LNCaP clone FGC (cell line): ENCODE results near the gene PTGDS.

Experiments used
- DNase-seq: peaks from one replicate; pipeline ENCODE4 v3.0.0-alpha.2; 2011; ENCODE audit warnings: low read depth
- H3K4me3 ChIP-seq: 2 replicates; pipeline ENCODE4 v1.5.1; 2011; ENCODE audit warnings: mild to moderate bottlenecking, low read depth, low read length, control low read depth
- TF ChIP-seq, protein P1 (sequence below): IDR thresholded peaks from 2 replicates; pipeline ENCODE4 v1.5.1; 2012; ENCODE audit warnings: mild to moderate bottlenecking; ENCODE audit not compliant: control insufficient read depth, insufficient read depth; ENCODE audit errors: extremely low read depth

The PTGDS gene

DNA sequence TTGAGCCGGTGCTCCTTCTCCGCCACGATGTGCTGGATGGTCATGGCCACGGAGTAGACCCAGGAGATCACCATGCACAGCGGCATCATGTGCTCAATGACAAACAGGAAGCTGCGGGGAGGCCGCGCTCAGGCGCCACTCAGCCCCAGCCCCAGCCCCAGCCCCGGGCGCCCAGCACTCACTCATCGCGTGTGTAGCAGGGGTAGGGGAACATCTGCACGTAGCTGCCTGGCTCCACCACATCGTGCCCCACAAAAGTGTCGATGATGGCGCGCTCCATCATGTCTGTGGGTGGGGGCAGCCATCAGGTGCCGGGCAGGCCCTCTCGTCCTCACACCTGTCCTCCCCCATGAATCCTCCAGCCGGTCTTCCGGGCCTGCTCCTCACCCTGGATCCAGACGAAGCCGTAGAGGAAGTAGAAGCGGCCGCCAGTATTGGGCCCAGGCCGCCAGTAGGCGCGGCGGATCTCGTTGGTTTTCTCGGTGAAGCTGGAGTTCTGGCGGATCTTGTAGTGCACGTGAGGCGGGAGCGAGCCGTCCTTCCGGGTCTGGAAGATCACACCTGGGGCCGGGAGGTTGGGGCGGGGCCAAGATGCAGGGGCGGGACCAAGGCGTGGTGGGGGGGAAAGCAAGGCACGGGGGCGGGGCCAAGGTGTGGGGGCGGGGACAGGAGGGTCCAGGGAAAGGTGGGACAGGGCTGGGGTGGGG is 40.6 kb downstream of the PTGDS start:
- H3K4me3 ChIP-seq = no peak overlapping the region
- no peak for DNase-seq
- TF ChIP-seq, protein P1, sequence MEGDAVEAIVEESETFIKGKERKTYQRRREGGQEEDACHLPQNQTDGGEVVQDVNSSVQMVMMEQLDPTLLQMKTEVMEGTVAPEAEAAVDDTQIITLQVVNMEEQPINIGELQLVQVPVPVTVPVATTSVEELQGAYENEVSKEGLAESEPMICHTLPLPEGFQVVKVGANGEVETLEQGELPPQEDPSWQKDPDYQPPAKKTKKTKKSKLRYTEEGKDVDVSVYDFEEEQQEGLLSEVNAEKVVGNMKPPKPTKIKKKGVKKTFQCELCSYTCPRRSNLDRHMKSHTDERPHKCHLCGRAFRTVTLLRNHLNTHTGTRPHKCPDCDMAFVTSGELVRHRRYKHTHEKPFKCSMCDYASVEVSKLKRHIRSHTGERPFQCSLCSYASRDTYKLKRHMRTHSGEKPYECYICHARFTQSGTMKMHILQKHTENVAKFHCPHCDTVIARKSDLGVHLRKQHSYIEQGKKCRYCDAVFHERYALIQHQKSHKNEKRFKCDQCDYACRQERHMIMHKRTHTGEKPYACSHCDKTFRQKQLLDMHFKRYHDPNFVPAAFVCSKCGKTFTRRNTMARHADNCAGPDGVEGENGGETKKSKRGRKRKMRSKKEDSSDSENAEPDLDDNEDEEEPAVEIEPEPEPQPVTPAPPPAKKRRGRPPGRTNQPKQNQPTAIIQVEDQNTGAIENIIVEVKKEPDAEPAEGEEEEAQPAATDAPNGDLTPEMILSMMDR = no peak

DNA sequence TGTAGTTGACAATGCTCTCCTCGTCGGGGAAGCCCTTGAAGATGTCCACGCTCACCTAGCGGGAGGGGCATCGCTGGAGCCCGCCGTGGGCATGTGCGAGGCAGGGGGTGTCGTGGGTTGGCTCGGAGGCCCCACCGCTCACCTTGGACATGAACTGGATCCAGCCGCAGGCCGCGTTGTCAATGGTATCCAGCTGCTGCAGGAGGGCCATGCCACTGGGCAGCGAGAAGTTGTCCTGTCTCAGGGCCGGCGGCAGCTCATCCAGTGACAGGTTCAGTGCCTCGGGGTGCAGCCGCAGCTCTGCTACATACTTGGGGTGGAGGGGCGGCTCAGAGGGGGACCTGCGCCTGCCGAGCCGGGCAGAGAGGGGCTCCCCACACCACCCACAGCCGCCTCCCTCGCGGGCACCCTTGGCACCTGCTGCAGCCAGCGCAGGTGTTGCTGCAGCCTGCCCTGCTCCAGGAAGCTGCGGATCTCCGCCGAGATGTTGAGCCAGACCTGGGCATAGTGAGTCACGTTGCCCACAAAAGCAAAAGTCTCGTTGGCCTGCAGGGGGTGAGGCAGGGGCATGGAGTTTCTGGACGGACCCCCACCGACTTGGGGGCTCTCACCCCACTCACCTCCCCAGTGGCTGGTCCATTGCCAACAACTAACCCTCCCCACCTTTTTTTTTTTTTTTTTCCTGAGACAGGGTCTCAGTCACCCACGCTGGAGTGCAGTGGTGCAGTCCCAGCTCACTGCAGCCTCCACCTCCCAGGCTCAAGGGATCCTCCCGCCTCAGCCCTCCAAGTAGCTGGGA is 41.7 kb downstream of the PTGDS start:
- H3K4me3 ChIP-seq = no peak overlapping the region
- no peak for DNase-seq
- TF ChIP-seq, protein P1 = no peak

GRCh38 chr9:137019891-137020683 is 42.8 kb downstream of the PTGDS start:
- no peak for DNase-seq
- no peak overlapping the region for H3K4me3 ChIP-seq
- TF ChIP-seq, protein P1 = no peak

GRCh38 chr9:137020771-137021567 is 43.7 kb downstream of the PTGDS start:
- DNase-seq = no peak

GRCh38 chr9:137021568-137021978 is 44.3 kb downstream of the PTGDS start:
- TF ChIP-seq, protein P1 = no peak
- DNase-seq = no peak
- no peak overlapping the region for H3K4me3 ChIP-seq

More at GRCh38 chr9:137020771-137021567, 43.7 kb downstream of the PTGDS start:
- H3K4me3 ChIP-seq = no peak overlapping the region
- TF ChIP-seq, protein P1 = no peak
